Loucy (cell line): ENCODE results near the gene USPL1.

Experiments used
- EZH2phosphoT487 ChIP-seq: fragments of 200-600 bp; IDR thresholded peaks from 2 replicates; pipeline ENCODE4 v1.6.1; 2018; ENCODE audit warnings: antibody characterized with exemption, mild to moderate bottlenecking, moderate library complexity, borderline replicate concordance
- TF ChIP-seq, protein P1 (sequence below): fragments of 200-600 bp; sonication (generic); conservative IDR thresholded peaks from 2 replicates; pipeline ENCODE4 v1.5.1; 2014; ENCODE audit warnings: mild to moderate bottlenecking, antibody characterized with exemption, low read length

DNA sequence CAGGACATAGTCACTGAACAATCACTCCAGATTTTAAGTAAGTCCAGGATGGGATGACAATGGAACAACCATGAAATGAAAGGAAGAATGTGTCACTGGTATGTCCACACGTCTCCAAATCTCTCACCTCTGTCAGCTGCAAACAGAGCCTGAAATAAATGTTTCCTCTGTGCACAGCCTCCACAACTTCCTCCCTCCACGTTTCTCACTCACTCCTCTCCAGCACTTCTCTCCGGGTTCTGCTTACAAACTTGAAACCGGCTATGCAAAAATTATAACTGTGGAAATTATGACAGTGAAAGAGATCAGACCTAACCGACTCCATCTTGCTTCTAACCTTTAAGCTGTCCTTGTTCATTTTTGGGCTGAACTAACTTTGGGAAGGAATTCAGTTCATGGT is 82.6 kb downstream of the USPL1 start:
- TF ChIP-seq, protein P1, sequence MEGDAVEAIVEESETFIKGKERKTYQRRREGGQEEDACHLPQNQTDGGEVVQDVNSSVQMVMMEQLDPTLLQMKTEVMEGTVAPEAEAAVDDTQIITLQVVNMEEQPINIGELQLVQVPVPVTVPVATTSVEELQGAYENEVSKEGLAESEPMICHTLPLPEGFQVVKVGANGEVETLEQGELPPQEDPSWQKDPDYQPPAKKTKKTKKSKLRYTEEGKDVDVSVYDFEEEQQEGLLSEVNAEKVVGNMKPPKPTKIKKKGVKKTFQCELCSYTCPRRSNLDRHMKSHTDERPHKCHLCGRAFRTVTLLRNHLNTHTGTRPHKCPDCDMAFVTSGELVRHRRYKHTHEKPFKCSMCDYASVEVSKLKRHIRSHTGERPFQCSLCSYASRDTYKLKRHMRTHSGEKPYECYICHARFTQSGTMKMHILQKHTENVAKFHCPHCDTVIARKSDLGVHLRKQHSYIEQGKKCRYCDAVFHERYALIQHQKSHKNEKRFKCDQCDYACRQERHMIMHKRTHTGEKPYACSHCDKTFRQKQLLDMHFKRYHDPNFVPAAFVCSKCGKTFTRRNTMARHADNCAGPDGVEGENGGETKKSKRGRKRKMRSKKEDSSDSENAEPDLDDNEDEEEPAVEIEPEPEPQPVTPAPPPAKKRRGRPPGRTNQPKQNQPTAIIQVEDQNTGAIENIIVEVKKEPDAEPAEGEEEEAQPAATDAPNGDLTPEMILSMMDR: no peak
- TF ChIP-seq EZH2phosphoT487: no peak
